Ishikawa (cell line): ENCODE data around the gene LRCOL1.

Experiments used
- CEBPB ChIP-seq: IDR thresholded peaks from 2 replicates; pipeline ENCODE4 v1.6.1; 2012
- CREB1 ChIP-seq: IDR thresholded peaks from 2 replicates; pipeline ENCODE4 v1.6.1; 2012; ENCODE audit warnings: low read depth
- EGR1 ChIP-seq: IDR thresholded peaks from 2 replicates; pipeline ENCODE4 v1.6.1; 2012
- EP300 ChIP-seq: IDR thresholded peaks from 2 replicates; pipeline ENCODE4 v1.6.1; 2012; ENCODE audit warnings: borderline replicate concordance
- FOXM1 ChIP-seq: IDR thresholded peaks from 2 replicates; pipeline ENCODE4 v1.6.1; 2012; ENCODE audit warnings: low read depth, borderline replicate concordance
- MAX ChIP-seq: IDR thresholded peaks from 2 replicates; pipeline ENCODE4 v1.6.1; 2012
- NFIC ChIP-seq: IDR thresholded peaks from 2 replicates; pipeline ENCODE4 v1.6.1; 2012
- RAD21 ChIP-seq: IDR thresholded peaks from 2 replicates; pipeline ENCODE4 v1.6.1; 2012; ENCODE audit warnings: low read depth
- REST ChIP-seq: IDR thresholded peaks from 2 replicates; pipeline ENCODE4 v1.6.1; 2012; ENCODE audit warnings: low read depth, mild to moderate bottlenecking
- TAF1 ChIP-seq: IDR thresholded peaks from 2 replicates; pipeline ENCODE4 v1.6.1; 2012; ENCODE audit warnings: low read depth, mild to moderate bottlenecking
- TCF12 ChIP-seq: IDR thresholded peaks from 2 replicates; pipeline ENCODE4 v1.6.1; 2012; ENCODE audit warnings: low read depth
- TEAD4 ChIP-seq: IDR thresholded peaks from 2 replicates; pipeline ENCODE4 v1.6.1; 2012
- USF1 ChIP-seq: IDR thresholded peaks from 2 replicates; pipeline ENCODE4 v1.6.1; 2012
- YY1 ChIP-seq: IDR thresholded peaks from 2 replicates; pipeline ENCODE4 v1.6.1; 2012; ENCODE audit warnings: low read depth
- ZBTB7A ChIP-seq: IDR thresholded peaks from 2 replicates; pipeline ENCODE4 v1.6.1; 2012; ENCODE audit warnings: low read depth

The LRCOL1 gene

GRCh38 chr12:132604151-132604618 is 6.2 kb downstream of the LRCOL1 start:
- TF ChIP-seq ZBTB7A (0 out of 2 replicates have a peak, but pooled peaks have one; percentile 30), MAX (no peak), REST (no peak)

- TF ChIP-seq CEBPB: no peak
- no peak for TF ChIP-seq FOXM1
- TF ChIP-seq NFIC: no peak; the same call in 1 of the 2 replicates
- no peak for TF ChIP-seq TCF12
- no peak for TF ChIP-seq TEAD4
- TF ChIP-seq CREB1: no peak
- TF ChIP-seq YY1: no peak
- no peak for TF ChIP-seq EP300
- TF ChIP-seq ZBTB7A: no peak
- no peak for TF ChIP-seq RAD21
- TF ChIP-seq TAF1: no peak
- no peak for TF ChIP-seq MAX
- TF ChIP-seq REST: no peak
- TF ChIP-seq USF1: no peak
- no peak for TF ChIP-seq EGR1
Observed at GRCh38 chr12:132603240-132604150, 6.9 kb downstream of the LRCOL1 start.

- TF ChIP-seq USF1 (no peak), YY1 (no peak), FOXM1 (no peak), EGR1 (no peak), REST (no peak), NFIC (no peak), TAF1 (no peak), CREB1 (no peak), TEAD4 (no peak), RAD21 (no peak), ZBTB7A (no peak), CEBPB (no peak), MAX (no peak), EP300 (no peak), TCF12 (no peak)
Observed at GRCh38 chr12:132602572-132603239, 7.7 kb downstream of the LRCOL1 start.
